CD14-positive monocyte (primary cell): ENCODE data around the gene SLX4. TPM values are rescaled to one million over a fixed set of nuclear protein-coding genes. Genes with fewer than 3 reads are reported as not detected.

Experiments used
- DNase-seq, 3 donors: peaks; one replicate each; pipeline ENCODE4 v3.0.0-alpha.2; 2011 to 2022
- H2AFZ ChIP-seq: 2 replicates; pipeline ENCODE4 v1.6.0; 2012; ENCODE audit warnings: mild to moderate bottlenecking, low read depth, low read length, inconsistent platforms; ENCODE audit not compliant: insufficient read depth, poor library complexity, severe bottlenecking
- H3K27ac ChIP-seq, 2 donors: 1 replicate in 1 of 2; 2 replicates in 1 of 2; pipeline ENCODE4 v1.5.1; 2012 to 2013; ENCODE audit warnings: low read length in 2 of 2, control low read depth in 1 of 2, inconsistent platforms in 1 of 2, low read depth in 1 of 2, mild to moderate bottlenecking in 1 of 2
- H3K27me3 ChIP-seq, 2 donors: one replicate each; pipeline versions ENCODE4 v1.6.0 to v1.6.1; 2011 to 2013; ENCODE audit warnings: low read length in 2 of 2; ENCODE audit not compliant: control insufficient read depth in 2 of 2, insufficient read depth in 2 of 2
- H3K36me3 ChIP-seq, 2 donors: replicated peaks in 1 of 2; 1 replicate in 1 of 2; 2 replicates in 1 of 2; pipeline versions ENCODE4 v1.5.1 to v1.6.1; 2012 to 2013; ENCODE audit warnings: low read length in 2 of 2, control low read depth in 1 of 2, inconsistent platforms in 1 of 2, mild to moderate bottlenecking in 1 of 2; ENCODE audit not compliant: insufficient read depth in 2 of 2, control insufficient read depth in 1 of 2
- H3K4me1 ChIP-seq, 2 donors: 1 replicate in 1 of 2; 2 replicates in 1 of 2; pipeline versions ENCODE4 v1.5.1 to v1.6.1; 2012 to 2013; ENCODE audit warnings: low read length in 2 of 2, control low read depth in 1 of 2, inconsistent platforms in 1 of 2, mild to moderate bottlenecking in 1 of 2, moderate library complexity in 1 of 2; ENCODE audit not compliant: insufficient read depth in 2 of 2, control insufficient read depth in 1 of 2
- H3K4me2 ChIP-seq: replicated peaks from 2 replicates; pipeline ENCODE3; 2012; ENCODE audit warnings: low read length, moderate library complexity, mild to moderate bottlenecking; ENCODE audit not compliant: poor library complexity, severe bottlenecking; ENCODE audit errors: extremely low read depth
- H3K4me3 ChIP-seq, 3 experiments: fragments of 200-600 bp in 1 of 3; sonication (generic) in 1 of 3; replicated peaks in 1 of 3; 1 replicate in 2 of 3; 2 replicates in 1 of 3; pipeline ENCODE4 v1.5.1; 2011 to 2013; ENCODE audit warnings: low read length in 3 of 3, mild to moderate bottlenecking in 3 of 3, control low read depth in 2 of 3, low read depth in 2 of 3, inconsistent platforms in 1 of 3, moderate library complexity in 1 of 3
- H3K79me2 ChIP-seq: 2 replicates; pipeline ENCODE4 v1.6.0; 2012; ENCODE audit warnings: mild to moderate bottlenecking, control low read depth, inconsistent platforms, low read length, moderate library complexity; ENCODE audit not compliant: insufficient read depth
- H3K9ac ChIP-seq: 2 replicates; pipeline ENCODE4 v1.6.0; 2017; ENCODE audit warnings: low read length, mild to moderate bottlenecking; ENCODE audit not compliant: insufficient read depth, poor library complexity, severe bottlenecking
- H3K9me3 ChIP-seq, 2 donors: replicated peaks in 1 of 2; 1 replicate in 1 of 2; 2 replicates in 1 of 2; pipeline versions ENCODE4 v1.5.1 to v1.6.1; 2012 to 2013; ENCODE audit warnings: low read length in 2 of 2, control low read depth in 1 of 2; ENCODE audit not compliant: control insufficient read depth in 1 of 2, insufficient read depth in 1 of 2
- H4K20me1 ChIP-seq: 2 replicates; pipeline ENCODE4 v1.6.0; 2012; ENCODE audit warnings: mild to moderate bottlenecking, low read length, control low read depth, moderate library complexity; ENCODE audit not compliant: insufficient read depth
- H3K27ac Mint-ChIP-seq, 7 donors: one replicate each; pipeline ENCODE4 v1.8.0; 2020; ENCODE audit warnings: mild to moderate bottlenecking in 7 of 7, mixed read lengths in 7 of 7, moderate library complexity in 6 of 7, inconsistent platforms in 2 of 7
- H3K27me3 Mint-ChIP-seq, 3 donors: one replicate each; pipeline ENCODE4 v1.8.0; 2021 to 2022; ENCODE audit warnings: low read depth in 3 of 3, mild to moderate bottlenecking in 3 of 3, mixed read lengths in 3 of 3, moderate library complexity in 3 of 3, inconsistent platforms in 1 of 3
- H3K36me3 Mint-ChIP-seq, 2 donors: one replicate each; pipeline ENCODE4 v1.8.0; 2020; ENCODE audit warnings: mixed read lengths in 2 of 2, inconsistent platforms in 1 of 2, mild to moderate bottlenecking in 1 of 2
- H3K4me1 Mint-ChIP-seq: one replicate; pipeline ENCODE4 v1.8.0; 2020; ENCODE audit warnings: mild to moderate bottlenecking, mixed read lengths
- H3K4me3 Mint-ChIP-seq, 2 donors: one replicate each; pipeline ENCODE4 v1.8.0; 2020; ENCODE audit warnings: mild to moderate bottlenecking in 2 of 2, mixed read lengths in 2 of 2, moderate library complexity in 1 of 2
- H3K9me3 Mint-ChIP-seq, 7 donors: one replicate each; pipeline ENCODE4 v1.8.0; 2020 to 2022; ENCODE audit warnings: mixed read lengths in 7 of 7, mild to moderate bottlenecking in 6 of 7, moderate library complexity in 6 of 7, inconsistent platforms in 2 of 7
- CTCF ChIP-seq: fragments of 200-600 bp; IDR thresholded peaks from one replicate; pipeline ENCODE4 v1.8.0; 2022; ENCODE audit warnings: antibody characterized with exemption, mild to moderate bottlenecking
- WGBS: methylation state at CpG from one replicate; pipeline ENCODE4 v1.1.5; 2013; ENCODE audit warnings: missing lambda C conversion rate; ENCODE audit not compliant: insufficient coverage; 5-methylcytosine and 5-hydroxymethylcytosine counted together
- intact Hi-C, 2 donors: fragments of 100-400 bp; cut with micrococcal nuclease; formaldehyde crosslinking; loops; one replicate each; pipeline versions ENCODE4 v1.15.0 to v1.15.1; 2023
- polyA plus RNA-seq, 3 donors: library from polyadenylated mRNA; depleted of rRNA in 1 of 3; unstranded in 2 of 3; stranded (reverse) in 1 of 3; fragments of 300-500 nt in 2 of 3; fragments of >200 nt in 1 of 3; fragmentation: Illumina TruSeq in 2 of 3; gene quantifications; 1 replicate in 2 of 3; 2 replicates in 1 of 3; pipeline ENCODE4 v1.2.3, GENCODE V29; 2012 to 2021

The SLX4 gene
- polyA plus RNA-seq, 3 donors = 0.12 to 2.4 (median 0.71) TPM

GRCh38 chr16:3645108-3645503, 33.7 kb upstream of the SLX4 start:
- Mint-ChIP-seq H3K36me3 (peaks cover 37 to 75% of the 10 kb centered on the region in 2 donors), H3K4me1 (no peaks in the 10 kb centered on the region), H3K4me3 (no peak overlapping the region), H3K27me3 (no peaks in the 10 kb centered on the region), H3K27ac (peak overlapping the region in 1 of 7 donors; percentile 20), H3K9me3 (no peaks in the 10 kb centered on the region)
- Histone ChIP-seq H3K4me1 (no peaks in the 10 kb centered on the region), H3K27ac (no peak overlapping the region), H3K79me2 (no peaks in the 10 kb centered on the region), H2AFZ (no peak overlapping the region), H3K9me3 (no peaks in the 10 kb centered on the region), H3K27me3 (no peaks in the 10 kb centered on the region), H3K36me3 (peaks cover 37 to 42% of the 10 kb centered on the region in 2 donors), H3K4me3 (no peak overlapping the region), H3K9ac (no peak overlapping the region), H3K4me2 (no peak overlapping the region), H4K20me1 (peaks cover 4% of the 10 kb centered on the region)
- 100% methylated on average over 2 of the region's 6 CpGs for WGBS
- intact Hi-C loops = loop anchor here in 1 of 2 donors (10.0 kb wide), 1 partner anchor 60 kb away; no protein-coding TSS in a partner anchor
- DNase-seq = no peak
- no peak for TF ChIP-seq CTCF

GRCh38 chr16:3643095-3643730, 31.8 kb upstream of the SLX4 start:
- 99% methylated on average over 13 of the region's 14 CpGs for WGBS
- peaks cover 4% of the 10 kb centered on the region for H4K20me1 ChIP-seq
- no peak overlapping the region for H2AFZ ChIP-seq
- no peaks in the 10 kb centered on the region for H3K27me3 ChIP-seq
- no peak overlapping the region for H3K9ac ChIP-seq
- peaks cover under 1% of the 10 kb centered on the region for H3K4me1 Mint-ChIP-seq
- no peak overlapping the region for H3K4me2 ChIP-seq
- H3K4me3 Mint-ChIP-seq = no peak overlapping the region
- peaks cover 38 to 46% of the 10 kb centered on the region in 2 donors for H3K36me3 ChIP-seq
- peaks cover 0 to 2% (median 0%) of the 10 kb centered on the region in 7 donors for H3K9me3 Mint-ChIP-seq
- no peaks in the 10 kb centered on the region for H3K4me1 ChIP-seq
- no peak for TF ChIP-seq CTCF
- no peaks in the 10 kb centered on the region for H3K9me3 ChIP-seq
- H3K27ac ChIP-seq = no peak overlapping the region
- no peak overlapping the region for H3K4me3 ChIP-seq
- H3K36me3 Mint-ChIP-seq = peaks cover 35 to 70% of the 10 kb centered on the region in 2 donors
- peaks cover 5% of the 10 kb centered on the region for H3K79me2 ChIP-seq
- intact Hi-C loops = loop anchor here in 1 of 2 donors (10.0 kb wide), 1 partner anchor 58 kb away; no protein-coding TSS in a partner anchor
- no peaks in the 10 kb centered on the region for H3K27me3 Mint-ChIP-seq
- no peak for DNase-seq
- no peak overlapping the region for H3K27ac Mint-ChIP-seq
